Measurements from ENCODE around the gene MRTFA. TPM values are rescaled to one million over a fixed set of nuclear protein-coding genes. Genes with fewer than 3 reads are reported as not detected.
A peak's percentile ranks its signal among the peaks of the same experiment; 100 is the strongest.

The MRTFA gene
- total RNA-seq, 4 donors from 2014 or later = 24.5 to 56.3 (median 40.9) TPM

- H3K4me1 ChIP-seq = peaks cover 4 to 56% (median 15%) of the 10 kb centered on the region in 3 donors
- WGBS, 2 donors = 65 to 72% methylated on average over 3 of the region's 3 CpGs
- no peak overlapping the region for H3K27ac ChIP-seq
- TF ChIP-seq POLR2A (IDR thresholded peaks at IDR 0.05) (no peak), CTCF (IDR thresholded peaks at IDR 0.05) (no peak)
- no peak overlapping the region for H3K4me3 ChIP-seq
- intact Hi-C loops (cut with DNase I) = no loop called here
- no peak for DNase-seq
- no peaks in the 10 kb centered on the region for H3K9me3 ChIP-seq
- H3K27me3 ChIP-seq = no peaks in the 10 kb centered on the region
- peaks cover 0 to 9% (median 0%) of the 10 kb centered on the region in 3 donors for H3K36me3 ChIP-seq
Observed at GRCh38 chr22:40394607-40395006, 241.9 kb downstream of the MRTFA start.

- 65 to 78% methylated on average over 2 of the region's 2 CpGs for WGBS, 2 donors
Observed at GRCh38 chr22:40392618-40393017, 243.9 kb downstream of the MRTFA start.

GRCh38 chr22:40391417-40391816, 245.1 kb downstream of the MRTFA start:
- intact Hi-C loops (cut with DNase I) = no loop called here
- H3K9me3 ChIP-seq = no peaks in the 10 kb centered on the region
- DNase-seq = no peak
- WGBS, 2 donors = 62 to 77% methylated on average over 2 of the region's 2 CpGs
- H3K4me1 ChIP-seq = peaks cover 2 to 36% (median 4%) of the 10 kb centered on the region in 3 donors
- no peaks in the 10 kb centered on the region for H3K27me3 ChIP-seq
- no peak overlapping the region for H3K27ac ChIP-seq
- H3K4me3 ChIP-seq = no peak overlapping the region
- TF ChIP-seq POLR2A (IDR thresholded peaks at IDR 0.05) (no peak), CTCF (IDR thresholded peaks at IDR 0.05) (no peak)
- H3K36me3 ChIP-seq = peaks cover 0 to 9% (median 0%) of the 10 kb centered on the region in 3 donors

More at GRCh38 chr22:40392618-40393017, 243.9 kb downstream of the MRTFA start:
- intact Hi-C loops (cut with DNase I) = no loop called here
- TF ChIP-seq CTCF (IDR thresholded peaks at IDR 0.05) (no peak), POLR2A (IDR thresholded peaks at IDR 0.05) (no peak)
- no peaks in the 10 kb centered on the region for H3K27me3 ChIP-seq
- peaks cover 0 to 9% (median 0%) of the 10 kb centered on the region in 3 donors for H3K36me3 ChIP-seq
- no peak overlapping the region for H3K4me3 ChIP-seq
- H3K9me3 ChIP-seq = no peaks in the 10 kb centered on the region
- H3K27ac ChIP-seq = no peak overlapping the region
- DNase-seq = no peak
- peaks cover 4 to 43% (median 11%) of the 10 kb centered on the region in 3 donors for H3K4me1 ChIP-seq

- Histone ChIP-seq H3K27me3 (no peaks in the 10 kb centered on the region), H3K27ac (peak overlapping the region in 3 of 4 donors; percentile 22 to 45 (median 25)), H3K4me3 (no peak overlapping the region), H3K4me1 (peaks cover 4 to 44% (median 6%) of the 10 kb centered on the region in 3 donors), H3K36me3 (no peaks in the 10 kb centered on the region), H3K9me3 (no peaks in the 10 kb centered on the region)
- intact Hi-C loops (cut with DNase I) = no loop called here
- no peak for DNase-seq
- TF ChIP-seq CTCF (IDR thresholded peaks at IDR 0.05) (no peak), POLR2A (IDR thresholded peaks at IDR 0.05) (no peak)
- WGBS, 2 donors = 67 to 78% methylated on average over 4 of the region's 4 CpGs
Observed at GRCh38 chr22:40388231-40388630, 248.3 kb downstream of the MRTFA start.

- no peaks in the 10 kb centered on the region for H3K27me3 ChIP-seq
- no peak for DNase-seq
- 68 to 69% methylated on average over 5 of the region's 5 CpGs for WGBS, 2 donors
- no peaks in the 10 kb centered on the region for H3K9me3 ChIP-seq
- no peak overlapping the region for H3K4me3 ChIP-seq
- TF ChIP-seq CTCF (IDR thresholded peaks at IDR 0.05) = no peak
- TF ChIP-seq POLR2A (IDR thresholded peaks at IDR 0.05) = no peak
- intact Hi-C loops (cut with DNase I) = no loop called here
- peaks cover under 1 to 44% (median 6%) of the 10 kb centered on the region in 3 donors for H3K4me1 ChIP-seq
- peak overlapping the region; percentile 10 to 45 (median 24) for H3K27ac ChIP-seq
- H3K36me3 ChIP-seq = no peaks in the 10 kb centered on the region
Observed at GRCh38 chr22:40387746-40388145, 248.8 kb downstream of the MRTFA start.

All from esophagus squamous epithelium (tissue), 5 donors.